Tibial nerve (tissue), 3 donors: ENCODE results near the gene PRRC2B.

Experiments
- EP300 ChIP-seq, 2 donors: sonication (generic); formaldehyde crosslinking; IDR thresholded peaks; one replicate each; pipeline ENCODE4 v1.6.1; 2017; ENCODE audit warnings: antibody characterized with exemption in 2 of 2, mild to moderate bottlenecking in 1 of 2
- POLR2A ChIP-seq, 2 donors: fragments of 450-650 bp; IDR thresholded peaks; one replicate each; pipeline ENCODE4 v1.6.1; 2017; ENCODE audit warnings: antibody characterized with exemption in 2 of 2, mild to moderate bottlenecking in 2 of 2, moderate library complexity in 2 of 2

GRCh38 chr9:131391020-131391419, 2.9 kb upstream of the PRRC2B start:
- TF ChIP-seq POLR2A (IDR thresholded peaks at IDR 0.05) (no peak), EP300 (IDR thresholded peaks at IDR 0.05) (no peak)
